Suppressor macrophage treated with lipopolysaccharide for 1 hour (primary cell): Measurements from ENCODE around the gene TGFBRAP1.
"Not testable (repeated sequence)": the region's sequence is repeated elsewhere in the genome, so short reads cannot be mapped to it uniquely, and the experiment has no call there.

Source experiments
- DNase-seq, 3 donors: peaks; one replicate each; pipeline ENCODE4 v3.0.0-alpha.2; 2020 to 2022

Gene TGFBRAP1

GRCh38 chr2:105269426-105269825 lies 60.1 kb downstream of the TGFBRAP1 start:
- no peak for DNase-seq

GRCh38 chr2:105262651-105263091 lies 66.9 kb downstream of the TGFBRAP1 start:
- DNase-seq, result no peak

GRCh38 chr2:105261061-105261460 lies 68.5 kb downstream of the TGFBRAP1 start:
- peak in 1 of 3 donors; percentile 21 for DNase-seq

GRCh38 chr2:105258835-105259350 lies 70.6 kb downstream of the TGFBRAP1 start:
- DNase-seq, result no peak

- no peak for DNase-seq
Measured at GRCh38 chr2:105257981-105258380, 71.6 kb downstream of the TGFBRAP1 start.

GRCh38 chr2:105256431-105257047 lies 73.0 kb downstream of the TGFBRAP1 start:
- DNase-seq, result no peak

- no peak for DNase-seq
Measured at GRCh38 chr2:105255979-105256378, 73.6 kb downstream of the TGFBRAP1 start.

- DNase-seq, result peak; percentile 7 to 21 (median 20)
Measured at GRCh38 chr2:105254531-105255210, 74.9 kb downstream of the TGFBRAP1 start.

GRCh38 chr2:105252271-105252670 lies 77.3 kb downstream of the TGFBRAP1 start:
- no peak for DNase-seq

GRCh38 chr2:105251016-105251648 lies 78.4 kb downstream of the TGFBRAP1 start:
- not testable (repeated sequence) for DNase-seq

- no peak for DNase-seq
Measured at GRCh38 chr2:105249891-105250290, 79.6 kb downstream of the TGFBRAP1 start.

- no peak for DNase-seq
Measured at GRCh38 chr2:105249181-105249580, 80.4 kb downstream of the TGFBRAP1 start.

GRCh38 chr2:105248316-105249070 lies 81.0 kb downstream of the TGFBRAP1 start:
- DNase-seq, result no peak

GRCh38 chr2:105244451-105244850 lies 85.1 kb downstream of the TGFBRAP1 start:
- DNase-seq, result peak in 1 of 3 donors; percentile 7

- no peak for DNase-seq
Measured at GRCh38 chr2:105243961-105244360, 85.6 kb downstream of the TGFBRAP1 start.

- DNase-seq, result no peak
Measured at GRCh38 chr2:105242286-105242993, 87.1 kb downstream of the TGFBRAP1 start.

- DNase-seq, result no peak
Measured at GRCh38 chr2:105241443-105241842, 88.1 kb downstream of the TGFBRAP1 start, which contains the start of gene GPR45. GPR45 (plus strand) TSS chr2:105241743; CDS start chr2:105241859, 116 bp downstream.

GRCh38 chr2:105239924-105240323 lies 89.6 kb downstream of the TGFBRAP1 start:
- DNase-seq, result no peak

GRCh38 chr2:105238664-105239240 lies 90.8 kb downstream of the TGFBRAP1 start:
- DNase-seq, result no peak

- DNase-seq, result no peak
Measured at GRCh38 chr2:105237045-105237765, 92.3 kb downstream of the TGFBRAP1 start.

- DNase-seq, result no peak
Measured at GRCh38 chr2:105236060-105236424, 93.5 kb downstream of the TGFBRAP1 start.
